ENCODE results near the gene LEFTY1. TPM values are rescaled to one million over a fixed set of nuclear protein-coding genes. Genes with fewer than 3 reads are reported as not detected.
"Not testable (repeated sequence)": the region's sequence is repeated elsewhere in the genome, so short reads cannot be mapped to it uniquely, and the experiment has no call there.

LEFTY1 gene
- under 1 TPM in 1 of 2 experiments, not detected in 1; 0.39 TPM for total RNA-seq

DNA sequence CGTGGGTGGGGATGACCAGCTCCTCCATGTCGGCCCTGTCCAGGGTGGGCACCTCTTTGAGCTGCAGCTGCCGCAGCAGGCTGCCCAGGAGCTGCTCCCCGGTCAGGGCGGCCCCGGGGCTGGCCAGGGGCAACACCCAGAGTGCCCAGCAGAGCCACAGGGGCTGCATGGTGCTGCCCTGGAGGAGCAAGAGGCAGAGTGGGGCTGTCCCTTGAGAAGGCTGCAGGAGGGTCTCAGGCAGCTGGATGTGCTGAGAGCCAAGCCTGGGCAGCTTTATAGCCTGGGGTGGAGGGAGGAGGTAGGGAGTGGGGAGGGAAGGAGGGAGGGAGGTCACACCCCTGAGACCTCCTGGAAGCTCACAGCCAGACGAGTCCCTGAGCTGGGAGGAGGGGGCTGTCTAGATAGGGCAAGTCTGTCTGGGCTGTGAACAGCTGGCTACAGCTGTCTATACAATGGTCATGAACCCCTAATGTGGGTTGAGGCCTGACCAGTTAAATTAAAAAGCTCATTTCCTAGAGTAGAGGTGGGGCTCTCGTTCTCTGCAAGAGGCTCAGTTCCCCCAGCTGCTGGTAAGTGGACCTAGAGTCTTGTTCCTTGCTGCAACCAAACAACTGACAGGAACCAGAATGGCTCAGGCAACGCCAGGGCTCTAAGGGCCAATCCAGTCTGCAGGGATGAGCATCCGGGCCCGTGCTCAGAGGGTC is at the start of gene LEFTY1:
LEFTY1 (minus strand) TSS at position 249 of the 704 bp plus-strand sequence; CDS start at position 169, 80 bp downstream.
- Mint-ChIP-seq H3K4me3 (no peak within 1 kb of the TSS), H3K36me3 (no peaks in the 10 kb centered on the region), H3K27ac (no peak within 1 kb of the TSS), H3K4me1 (peaks cover 4% of the 10 kb centered on the region), H3K9me3 (no peaks in the 10 kb centered on the region), H3K27me3 (no peaks in the 10 kb centered on the region)
- no peak for DNase-seq

DNA sequence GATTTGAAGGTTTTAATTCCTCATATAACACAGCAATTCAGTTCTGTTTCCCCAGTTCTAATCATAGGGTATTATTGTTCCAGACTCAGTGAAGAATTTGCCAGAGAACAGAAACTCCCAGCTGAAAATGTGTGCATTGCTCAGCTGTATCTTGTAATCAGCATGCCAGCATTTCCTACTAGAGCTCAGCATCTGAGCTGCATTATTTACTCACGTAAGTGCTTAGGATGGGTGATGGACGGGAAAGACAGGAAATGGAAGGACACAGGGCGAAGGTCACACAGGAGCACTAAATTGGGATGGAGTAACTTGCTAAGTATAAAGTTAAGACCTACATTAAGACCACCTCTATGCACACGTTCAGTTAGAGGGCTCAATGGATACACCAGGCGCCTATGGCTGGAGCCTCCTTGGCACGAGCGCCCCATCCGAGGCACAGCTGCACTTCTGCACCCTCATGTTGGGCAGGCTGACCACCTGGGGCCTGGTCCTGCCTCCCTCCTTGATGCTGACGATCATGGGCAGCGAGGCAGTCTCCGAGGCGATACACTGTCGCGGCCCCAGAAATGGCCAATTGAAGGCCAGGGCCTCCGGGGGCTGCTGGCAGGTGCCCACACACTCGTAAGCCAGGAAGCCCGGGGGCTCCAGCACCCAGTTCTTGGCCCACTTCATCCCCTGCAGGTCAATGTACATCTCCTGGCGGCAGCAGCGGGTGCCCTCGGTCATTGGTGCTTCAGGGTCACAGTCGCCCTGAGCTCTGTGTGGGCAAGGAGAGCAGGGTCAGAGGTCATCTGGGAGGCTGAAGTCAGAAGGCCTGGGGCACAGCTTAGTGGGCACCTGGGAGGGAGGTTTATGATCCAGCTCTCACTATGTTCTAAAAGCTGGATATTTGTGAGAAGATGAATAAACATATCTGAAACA is 48.4 kb upstream of the LEFTY1 start:
- DNase-seq, result no peak
- H3K9me3 Mint-ChIP-seq, result no peaks in the 10 kb centered on the region
- H3K4me3 Mint-ChIP-seq, result no peak overlapping the region
- H3K4me1 Mint-ChIP-seq, result no peaks in the 10 kb centered on the region
- no peak overlapping the region for H3K27ac Mint-ChIP-seq
- no peaks in the 10 kb centered on the region for H3K27me3 Mint-ChIP-seq
- no peaks in the 10 kb centered on the region for H3K36me3 Mint-ChIP-seq

GRCh38 chr1:225936523-225936922 is 47.6 kb upstream of the LEFTY1 start:
- H3K36me3 Mint-ChIP-seq, result no peaks in the 10 kb centered on the region
- no peak for DNase-seq
- no peaks in the 10 kb centered on the region for H3K27me3 Mint-ChIP-seq
- H3K4me1 Mint-ChIP-seq, result no peaks in the 10 kb centered on the region
- H3K4me3 Mint-ChIP-seq, result no peak overlapping the region
- no peaks in the 10 kb centered on the region for H3K9me3 Mint-ChIP-seq
- H3K27ac Mint-ChIP-seq, result no peak overlapping the region

DNA sequence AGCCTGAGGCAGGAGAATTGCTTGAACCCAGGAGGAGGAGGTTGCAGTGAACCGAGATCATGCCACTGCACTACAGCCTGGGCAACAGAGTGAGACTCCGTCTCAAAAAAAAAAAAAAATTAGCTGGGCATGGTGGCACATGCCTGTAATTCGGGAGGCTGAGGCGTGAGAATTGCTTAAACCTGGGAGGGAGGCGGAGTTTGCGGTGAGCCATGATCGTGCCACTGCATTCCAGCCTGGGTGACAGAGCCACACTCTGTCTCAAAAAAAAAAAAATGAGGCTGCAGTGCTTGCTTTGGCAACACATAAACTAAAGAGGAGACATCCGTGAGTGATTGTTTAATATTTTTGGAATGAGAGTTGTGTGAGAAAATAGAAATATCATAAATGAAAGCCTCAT is 47.1 kb upstream of the LEFTY1 start:
- H3K4me3 Mint-ChIP-seq, H3K27ac Mint-ChIP-seq, H3K9me3 Mint-ChIP-seq: not testable (repeated sequence)

GRCh38 chr1:225934711-225935110 is 45.8 kb upstream of the LEFTY1 start:
- Mint-ChIP-seq H3K36me3 (no peaks in the 10 kb centered on the region), H3K9me3 (no peaks in the 10 kb centered on the region), H3K4me3 (no peak overlapping the region), H3K4me1 (no peaks in the 10 kb centered on the region), H3K27me3 (no peaks in the 10 kb centered on the region), H3K27ac (no peak overlapping the region)
- DNase-seq, result no peak

More for the DNA sequence above, 47.1 kb upstream of the LEFTY1 start:
- not testable (repeated sequence) for H3K27me3 Mint-ChIP-seq, DNase-seq, H3K36me3 Mint-ChIP-seq, H3K4me1 Mint-ChIP-seq

DNA sequence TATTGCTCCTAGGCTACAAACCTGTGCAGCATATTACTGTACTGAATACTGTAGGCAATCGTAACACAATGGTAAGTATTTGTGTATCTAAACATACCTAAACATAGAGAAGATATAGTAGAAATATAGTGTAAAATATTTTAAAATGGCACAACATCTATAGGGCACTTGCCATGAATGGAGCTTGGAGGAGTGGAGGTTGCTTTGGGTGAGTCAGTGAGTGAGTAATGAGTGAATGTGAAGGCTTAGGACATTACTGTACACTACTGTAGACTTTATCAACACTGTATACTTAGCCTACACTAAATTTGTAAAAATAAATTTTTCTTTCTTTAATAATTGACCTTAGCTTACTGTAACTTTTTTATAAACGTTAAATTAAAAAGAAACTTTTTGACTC is 44.1 kb upstream of the LEFTY1 start:
- H3K4me3 Mint-ChIP-seq, result no peak overlapping the region
- no peaks in the 10 kb centered on the region for H3K27me3 Mint-ChIP-seq
- H3K4me1 Mint-ChIP-seq, result peaks cover 13% of the 10 kb centered on the region
- DNase-seq, result no peak
- H3K27ac Mint-ChIP-seq, result no peak overlapping the region
- no peaks in the 10 kb centered on the region for H3K9me3 Mint-ChIP-seq
- no peaks in the 10 kb centered on the region for H3K36me3 Mint-ChIP-seq

- no peaks in the 10 kb centered on the region for H3K36me3 Mint-ChIP-seq
- DNase-seq, result no peak
- no peaks in the 10 kb centered on the region for H3K9me3 Mint-ChIP-seq
- H3K4me1 Mint-ChIP-seq, result peaks cover 20% of the 10 kb centered on the region
- no peak overlapping the region for H3K4me3 Mint-ChIP-seq
- H3K27me3 Mint-ChIP-seq, result no peaks in the 10 kb centered on the region
- H3K27ac Mint-ChIP-seq, result no peak overlapping the region
These were observed 42.6 kb upstream of the LEFTY1 start for GRCh38 chr1:225931270-225932136.

- Mint-ChIP-seq H3K27ac (no peak overlapping the region), H3K9me3 (no peaks in the 10 kb centered on the region), H3K4me1 (peaks cover 23% of the 10 kb centered on the region), H3K36me3 (no peaks in the 10 kb centered on the region), H3K4me3 (no peak overlapping the region), H3K27me3 (no peaks in the 10 kb centered on the region)
- DNase-seq, result no peak
These were observed 41.6 kb upstream of the LEFTY1 start for GRCh38 chr1:225930566-225930965.

DNA sequence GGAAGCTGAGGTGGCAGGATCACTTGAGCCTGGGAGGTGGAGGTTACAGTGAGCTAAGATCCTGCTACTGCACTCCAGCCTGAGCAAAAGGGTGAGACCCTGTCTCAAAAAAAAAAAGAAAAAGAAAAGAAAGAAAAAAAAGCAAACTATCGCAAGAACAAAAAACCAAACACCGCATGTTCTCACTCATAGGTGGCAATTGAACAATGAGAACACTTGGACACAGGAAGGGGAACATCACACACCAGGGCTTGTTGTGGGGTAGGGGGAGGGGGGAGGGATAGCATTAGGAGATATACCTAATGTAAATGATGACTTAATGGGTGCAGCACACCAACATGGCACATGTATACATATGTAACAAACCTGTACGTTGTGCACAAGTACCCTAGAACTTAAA is 40.5 kb upstream of the LEFTY1 start:
- H3K27me3 Mint-ChIP-seq, result not testable (repeated sequence)
- Mint-ChIP-seq H3K27ac (peak overlapping the region; percentile 94), H3K4me1 (peaks cover 29% of the 10 kb centered on the region)

GRCh38 chr1:225928186-225929175 is 39.5 kb upstream of the LEFTY1 start:
- Mint-ChIP-seq H3K4me1 (peaks cover 29% of the 10 kb centered on the region), H3K9me3 (no peaks in the 10 kb centered on the region), H3K36me3 (peaks cover 5% of the 10 kb centered on the region), H3K27me3 (no peaks in the 10 kb centered on the region), H3K4me3 (peak overlapping the region; percentile 39), H3K27ac (peak overlapping the region; percentile 94)
- peak; percentile 38 for DNase-seq

More for the DNA sequence above, 40.5 kb upstream of the LEFTY1 start:
- not testable (repeated sequence) for H3K9me3 Mint-ChIP-seq, H3K36me3 Mint-ChIP-seq, DNase-seq, H3K4me3 Mint-ChIP-seq

- Mint-ChIP-seq H3K4me1 (peaks cover 37% of the 10 kb centered on the region), H3K27me3 (no peaks in the 10 kb centered on the region), H3K27ac (peak overlapping the region; percentile 73), H3K36me3 (peaks cover 13% of the 10 kb centered on the region), H3K4me3 (peak overlapping the region; percentile 18), H3K9me3 (no peaks in the 10 kb centered on the region)
- DNase-seq, result no peak
These were observed 37.7 kb upstream of the LEFTY1 start for GRCh38 chr1:225926551-225927113.

GRCh38 chr1:225923692-225924555 is 35.0 kb upstream of the LEFTY1 start, which contains the start of gene PYCR2:
Gene PYCR2, minus strand, starts transcription at chr1:225924250. Its CDS starts 140 bp downstream, at chr1:225924110.
- peak; percentile 98 for DNase-seq
- H3K4me3 Mint-ChIP-seq, result peak within 1 kb of the TSS; percentile 96
- peaks cover 51% of the 10 kb centered on the region for H3K4me1 Mint-ChIP-seq
- peaks cover 29% of the 10 kb centered on the region for H3K36me3 Mint-ChIP-seq
- peak within 1 kb of the TSS; percentile 96 for H3K27ac Mint-ChIP-seq
- H3K9me3 Mint-ChIP-seq, result no peaks in the 10 kb centered on the region
- H3K27me3 Mint-ChIP-seq, result no peaks in the 10 kb centered on the region

DNA sequence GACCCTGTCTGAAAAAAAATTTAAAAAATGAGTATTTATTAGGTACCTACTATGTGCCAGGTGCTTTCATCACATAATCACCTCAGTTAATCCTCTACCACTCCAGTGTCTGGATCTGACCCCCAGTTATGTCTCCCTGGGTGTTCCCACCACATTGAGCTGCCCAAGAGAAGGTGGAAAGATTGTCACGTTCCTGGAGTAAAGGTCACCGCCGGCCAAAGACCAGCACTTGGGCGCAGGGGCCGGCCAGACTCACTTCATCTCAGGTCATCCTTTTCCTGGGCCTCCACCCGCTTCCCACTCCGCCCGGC is 34.4 kb upstream of the LEFTY1 start:
- DNase-seq, result no peak
- peak overlapping the region; percentile 96 for H3K27ac Mint-ChIP-seq
- H3K4me3 Mint-ChIP-seq, result peak overlapping the region; percentile 96
- no peaks in the 10 kb centered on the region for H3K9me3 Mint-ChIP-seq
- H3K27me3 Mint-ChIP-seq, result no peaks in the 10 kb centered on the region
- H3K4me1 Mint-ChIP-seq, result peaks cover 46% of the 10 kb centered on the region
- H3K36me3 Mint-ChIP-seq, result peaks cover 31% of the 10 kb centered on the region
